GM19099 (cell line): ENCODE data around the gene TBC1D25.

Experiments
- POLR2A ChIP-seq: IDR thresholded peaks from 3 replicates; pipeline ENCODE4 v1.6.1; 2011; ENCODE audit warnings: low read depth; ENCODE audit not compliant: insufficient read length; ENCODE audit errors: extremely low read depth

The TBC1D25 gene

GRCh38 chrX:48611703-48612102 is 72.2 kb downstream of the TBC1D25 start:
- no peak for TF ChIP-seq POLR2A
